ENCODE results near the gene EPC1.

The EPC1 gene

GRCh38 chr10:32330214-32330613, 16.7 kb downstream of the EPC1 start:
- Histone ChIP-seq H3K36me3 (ENCODE audit: control insufficient read depth in 2 of 2, insufficient read depth in 1 of 2, low read length in 2 of 2) (no peaks in the 10 kb centered on the region), H3K4me1 (ENCODE audit: control insufficient read depth, insufficient read depth, low read length) (peaks cover 26% of the 10 kb centered on the region), H3K4me3 (ENCODE audit: low read depth, low read length) (no peak overlapping the region), H3K9me3 (ENCODE audit: control insufficient read depth, insufficient read depth, low read depth, low read length) (no peaks in the 10 kb centered on the region), H3K27ac (ENCODE audit: extremely low read depth, low read depth, low read length) (no peak overlapping the region)
- POLR2A ChIA-PET, result no interaction called here
- TF ChIP-seq EGR2 (tag by site-specific recombination; IDR thresholded peaks at IDR 0.05; ENCODE audit: low read depth) (no peak), ZNF529 (tag by site-specific recombination; IDR thresholded peaks at IDR 0.05; ENCODE audit: insufficient replicate concordance) (no peak), ZNF146 (tag by site-specific recombination; IDR thresholded peaks at IDR 0.05) (no peak), ZBTB48 (tag by site-specific recombination; IDR thresholded peaks at IDR 0.05) (no peak), ZNF223 (tag by site-specific recombination; IDR thresholded peaks at IDR 0.05) (no peak), ZNF510 (tag by site-specific recombination; IDR thresholded peaks at IDR 0.05; ENCODE audit: insufficient replicate concordance) (no peak)
- CTCF ChIA-PET, result no interaction called here

GRCh38 chr10:32329061-32329460, 17.9 kb downstream of the EPC1 start:
- Histone ChIP-seq H3K4me3 (ENCODE audit: low read depth, low read length) (no peak overlapping the region), H3K36me3 (ENCODE audit: control insufficient read depth in 2 of 2, insufficient read depth in 1 of 2, low read length in 2 of 2) (no peaks in the 10 kb centered on the region; a peak in 1 of 3 replicates), H3K9me3 (ENCODE audit: control insufficient read depth, insufficient read depth, low read depth, low read length) (no peaks in the 10 kb centered on the region), H3K4me1 (ENCODE audit: control insufficient read depth, insufficient read depth, low read length) (peaks cover 26% of the 10 kb centered on the region), H3K27ac (ENCODE audit: extremely low read depth, low read depth, low read length) (no peak overlapping the region)
- TF ChIP-seq ZXDB (tag by site-specific recombination; IDR thresholded peaks at IDR 0.05) (no peak), ZNF501 (tag by site-specific recombination; IDR thresholded peaks at IDR 0.05) (no peak), ZNF776 (tag by site-specific recombination; IDR thresholded peaks at IDR 0.05; ENCODE audit: borderline replicate concordance) (no peak), ZNF654 (tag by site-specific recombination; IDR thresholded peaks at IDR 0.05; ENCODE audit: low read depth) (no peak), ZNF518A (tag by site-specific recombination; conservative IDR thresholded peaks at IDR 0.05; ENCODE audit: low read depth) (no peak), HOXD13 (CRISPR knock-in tag; IDR thresholded peaks at IDR 0.05; ENCODE audit: borderline replicate concordance) (no peak), GLI4 (tag by site-specific recombination; IDR thresholded peaks at IDR 0.05) (no peak), ZFHX2 (tag by site-specific recombination; conservative IDR thresholded peaks at IDR 0.05) (no peak), ZNF664 (tag by site-specific recombination; IDR thresholded peaks at IDR 0.05) (no peak), ZNF558 (tag by site-specific recombination; IDR thresholded peaks at IDR 0.05) (no peak), ZNF843 (tag by site-specific recombination; IDR thresholded peaks at IDR 0.05) (no peak), ZNF488 (tag by site-specific recombination; IDR thresholded peaks at IDR 0.05) (no peak), PRDM1 (tag by site-specific recombination; IDR thresholded peaks at IDR 0.05) (no peak), ZNF24 (tag by site-specific recombination; IDR thresholded peaks at IDR 0.05) (no peak)
- TF ChIP-seq, protein P1, sequence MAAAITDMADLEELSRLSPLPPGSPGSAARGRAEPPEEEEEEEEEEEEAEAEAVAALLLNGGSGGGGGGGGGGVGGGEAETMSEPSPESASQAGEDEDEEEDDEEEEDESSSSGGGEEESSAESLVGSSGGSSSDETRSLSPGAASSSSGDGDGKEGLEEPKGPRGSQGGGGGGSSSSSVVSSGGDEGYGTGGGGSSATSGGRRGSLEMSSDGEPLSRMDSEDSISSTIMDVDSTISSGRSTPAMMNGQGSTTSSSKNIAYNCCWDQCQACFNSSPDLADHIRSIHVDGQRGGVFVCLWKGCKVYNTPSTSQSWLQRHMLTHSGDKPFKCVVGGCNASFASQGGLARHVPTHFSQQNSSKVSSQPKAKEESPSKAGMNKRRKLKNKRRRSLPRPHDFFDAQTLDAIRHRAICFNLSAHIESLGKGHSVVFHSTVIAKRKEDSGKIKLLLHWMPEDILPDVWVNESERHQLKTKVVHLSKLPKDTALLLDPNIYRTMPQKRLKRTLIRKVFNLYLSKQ (tag by site-specific recombination; IDR thresholded peaks at IDR 0.05; ENCODE audit: borderline replicate concordance), result no peak
- ChIA-PET CTCF (interaction anchor here (0.7 to 1.7 kb wide), 4 partner anchors 15 to 74 kb away, joined by 3 to 7 read pairs (median 4); no protein-coding TSS in a partner anchor), POLR2A (no interaction called here)
